HT-29 (cell line): ENCODE measurements around the gene EPG5. TPM values are rescaled to one million over a fixed set of nuclear protein-coding genes. Genes with fewer than 3 reads are reported as not detected.

Experiments
- DNase-seq: peaks from one replicate; pipeline ENCODE4 v3.0.0-alpha.2; 2015; ENCODE audit warnings: low spot score
- total RNA-seq: library from RNA; depleted of rRNA; stranded (reverse); fragments of >200 nt; shearing (Covaris generic); gene quantifications from 2 replicates; pipeline ENCODE4 v1.2.3, GENCODE V29; 2014

EPG5 gene
- total RNA-seq, 1 experiment from 2014 or later = 6.6 TPM

- peak; percentile 32 for DNase-seq
Measured at GRCh38 chr18:45916302-45916701, 50.8 kb downstream of the EPG5 start.

GRCh38 chr18:45913276-45913675, 53.9 kb downstream of the EPG5 start:
- no peak for DNase-seq

GRCh38 chr18:45910405-45911023, 56.6 kb downstream of the EPG5 start:
- peak; percentile 55 for DNase-seq

GRCh38 chr18:45901654-45902210, 65.4 kb downstream of the EPG5 start:
- no peak for DNase-seq

GRCh38 chr18:45900623-45901022, 66.5 kb downstream of the EPG5 start:
- DNase-seq = no peak

GRCh38 chr18:45896991-45897390, 70.1 kb downstream of the EPG5 start:
- no peak for DNase-seq

- no peak for DNase-seq
Measured at GRCh38 chr18:45896452-45896851, 70.7 kb downstream of the EPG5 start.

- DNase-seq = no peak
Measured at GRCh38 chr18:45895339-45895738, 71.8 kb downstream of the EPG5 start.

GRCh38 chr18:45894818-45895217, 72.3 kb downstream of the EPG5 start:
- no peak for DNase-seq

GRCh38 chr18:45891806-45892205, 75.3 kb downstream of the EPG5 start:
- no peak for DNase-seq

GRCh38 chr18:45890606-45891005, 76.5 kb downstream of the EPG5 start:
- DNase-seq = no peak

- no peak for DNase-seq
Measured at GRCh38 chr18:45889419-45890064, 77.6 kb downstream of the EPG5 start.

GRCh38 chr18:45887585-45887984, 79.5 kb downstream of the EPG5 start:
- no peak for DNase-seq

GRCh38 chr18:45880876-45881558, 86.1 kb downstream of the EPG5 start:
- no peak for DNase-seq

- peak; percentile 77 for DNase-seq
Measured at GRCh38 chr18:45879681-45880655, 87.2 kb downstream of the EPG5 start.

GRCh38 chr18:45877403-45877802, 89.7 kb downstream of the EPG5 start:
- DNase-seq = no peak

- DNase-seq = no peak
Measured at GRCh38 chr18:45876161-45876560, 91.0 kb downstream of the EPG5 start.

- no peak for DNase-seq
Measured at GRCh38 chr18:45874491-45875184, 92.5 kb downstream of the EPG5 start.

GRCh38 chr18:45871431-45872084, 95.6 kb downstream of the EPG5 start:
- DNase-seq = no peak

- no peak for DNase-seq
Measured at GRCh38 chr18:45870419-45870818, 96.7 kb downstream of the EPG5 start.
